Activated gamma-delta T cell treated with Interleukin-2 at 50 U/mL for 16 hours (primary cell): Measurements from ENCODE around the gene WDPCP.
"Not testable (repeated sequence)": the region's sequence is repeated elsewhere in the genome, so short reads cannot be mapped to it uniquely, and the experiment has no call there.

Experiments used
- DNase-seq: peaks from one replicate; pipeline ENCODE4 v3.0.0-alpha.2; 2020

Gene WDPCP

DNA sequence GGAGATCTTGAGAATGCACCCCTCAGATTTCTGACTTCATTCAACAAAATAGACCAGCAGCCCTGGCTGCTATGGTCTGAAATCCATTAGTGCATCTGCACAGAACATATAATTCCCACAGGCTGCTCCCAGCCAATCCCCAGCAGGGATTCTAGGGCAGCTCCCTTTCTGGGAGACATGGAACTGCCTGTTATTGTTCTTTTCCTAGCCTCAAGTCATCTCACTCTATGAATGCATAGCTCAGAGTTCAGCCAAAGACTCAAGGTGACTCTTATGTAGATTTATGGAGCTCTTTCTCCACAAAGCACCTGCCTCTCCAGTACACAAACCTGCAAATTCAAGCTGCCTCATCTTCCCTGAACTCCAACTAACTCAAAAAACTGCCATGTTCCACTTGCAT lies 241.9 kb downstream of the WDPCP start:
- DNase-seq, result no peak

- DNase-seq, result no peak
Observed at GRCh38 chr2:63345285-63345633, 243.0 kb downstream of the WDPCP start.

DNA sequence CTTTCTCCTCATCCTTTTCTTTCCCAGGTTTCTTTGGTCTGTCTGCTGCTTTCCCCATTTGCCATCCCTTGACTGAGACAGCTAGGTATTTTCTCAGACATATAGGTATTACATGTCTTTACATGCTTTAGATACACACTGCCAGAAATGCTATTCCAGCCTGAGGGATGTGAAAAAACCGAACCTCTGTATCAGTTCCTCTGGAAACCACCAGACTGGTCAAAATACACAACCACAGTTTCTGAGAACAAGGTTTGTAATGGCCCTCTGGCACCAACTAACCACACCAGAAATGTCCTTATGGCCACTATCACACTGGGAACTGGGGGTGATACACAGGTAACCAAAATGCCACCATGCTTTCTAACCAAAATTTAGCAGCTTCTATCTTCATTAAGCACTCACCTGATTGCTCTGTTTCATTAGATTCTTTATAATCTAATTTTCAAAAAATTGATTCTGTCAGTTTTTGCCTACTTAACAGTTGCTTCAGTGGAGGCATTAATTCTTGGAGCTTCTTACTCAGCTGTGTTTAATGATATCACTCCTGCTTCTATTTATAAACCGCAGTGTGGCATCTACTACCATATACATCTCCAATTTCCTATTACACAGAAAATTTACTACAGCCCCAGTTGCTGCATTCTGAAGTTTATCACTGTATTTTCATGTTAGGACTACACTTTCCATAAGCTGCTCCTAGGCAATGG lies 243.5 kb downstream of the WDPCP start:
- DNase-seq, result no peak

GRCh38 chr2:63343397-63344109 lies 244.7 kb downstream of the WDPCP start:
- DNase-seq, result no peak

DNA sequence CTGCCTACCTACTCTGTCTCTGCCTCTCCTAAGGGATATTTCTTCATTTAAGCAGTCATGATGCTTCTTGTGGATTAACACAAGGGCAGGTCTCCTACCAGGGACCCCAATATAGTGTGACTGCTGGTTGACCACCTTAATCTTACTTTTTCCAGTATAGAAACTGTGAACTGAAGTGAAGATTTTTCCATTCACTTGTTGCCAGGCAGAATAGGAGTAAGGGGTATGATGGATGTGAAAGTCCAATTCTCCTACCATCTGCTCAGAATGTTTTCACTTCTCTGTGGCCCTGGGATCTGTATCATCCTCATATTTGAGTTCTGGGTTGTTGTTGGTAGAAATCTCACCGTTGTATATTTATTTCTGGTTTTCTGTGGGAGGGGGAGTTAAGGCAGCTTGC lies 247.8 kb downstream of the WDPCP start:
- no peak for DNase-seq

DNA sequence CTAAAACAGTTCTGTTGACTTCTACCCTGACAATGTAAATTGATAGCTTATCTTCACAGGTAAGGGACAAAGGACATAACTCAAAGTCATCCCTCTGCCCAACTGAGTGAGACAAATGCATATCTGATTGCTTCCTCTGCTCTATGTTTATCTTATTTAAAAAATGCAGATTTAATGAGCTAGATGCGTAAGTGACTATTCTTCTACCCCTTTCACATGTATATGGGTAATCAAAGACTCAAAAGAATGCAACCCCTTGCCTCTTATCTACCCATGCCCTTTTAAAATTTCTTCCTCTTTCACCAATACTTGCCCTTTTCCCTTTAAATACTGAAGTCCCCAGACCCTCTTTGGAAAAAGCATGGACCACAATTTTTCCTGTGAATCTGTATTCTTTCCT lies 253.4 kb downstream of the WDPCP start:
- no peak for DNase-seq

- no peak for DNase-seq
Observed at GRCh38 chr2:63326473-63326872, 261.8 kb downstream of the WDPCP start.

DNA sequence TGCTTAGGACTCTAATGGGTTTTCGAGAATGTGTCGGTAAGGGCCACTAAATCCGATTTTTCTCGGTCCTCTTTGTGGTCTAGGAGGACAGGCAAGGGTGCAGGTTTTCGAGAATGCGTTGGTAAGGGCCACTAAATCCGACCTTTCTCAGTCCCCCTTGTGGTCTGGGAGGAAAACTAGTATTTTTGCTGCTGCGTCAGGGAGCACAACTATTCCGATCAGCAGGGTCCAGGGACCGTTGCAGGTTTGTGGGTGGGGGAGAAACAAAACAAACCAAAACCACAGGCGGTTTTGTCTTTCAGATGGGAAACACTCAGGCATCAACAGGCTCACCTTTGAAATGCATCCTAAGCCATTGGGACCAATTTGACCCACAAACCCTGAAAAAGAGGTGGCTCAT lies 264.6 kb downstream of the WDPCP start:
- not testable (repeated sequence) for DNase-seq

GRCh38 chr2:63321973-63322372 lies 266.3 kb downstream of the WDPCP start:
- DNase-seq, result not testable (repeated sequence)

DNA sequence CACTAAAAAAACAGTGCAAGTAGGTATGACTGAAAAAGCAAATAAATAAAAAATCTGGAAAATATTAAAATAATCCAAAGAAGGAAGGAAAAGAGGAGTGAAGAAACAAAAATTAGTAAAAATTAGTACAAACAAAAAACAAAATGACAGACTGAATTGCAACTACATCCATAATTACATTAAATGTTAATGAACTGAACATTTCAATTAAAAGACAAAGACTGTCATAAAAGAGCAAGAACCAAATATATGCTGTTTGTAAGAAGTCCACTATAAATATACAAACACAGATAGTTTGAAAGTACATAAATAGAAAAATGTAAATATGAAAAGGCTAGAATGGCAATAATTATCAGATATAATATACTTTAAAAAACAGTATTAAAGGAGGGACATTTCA lies 267.6 kb downstream of the WDPCP start:
- no peak for DNase-seq

GRCh38 chr2:63310614-63311013 lies 277.7 kb downstream of the WDPCP start:
- no peak for DNase-seq

GRCh38 chr2:63301481-63301880 lies 286.8 kb downstream of the WDPCP start:
- DNase-seq, result no peak

DNA sequence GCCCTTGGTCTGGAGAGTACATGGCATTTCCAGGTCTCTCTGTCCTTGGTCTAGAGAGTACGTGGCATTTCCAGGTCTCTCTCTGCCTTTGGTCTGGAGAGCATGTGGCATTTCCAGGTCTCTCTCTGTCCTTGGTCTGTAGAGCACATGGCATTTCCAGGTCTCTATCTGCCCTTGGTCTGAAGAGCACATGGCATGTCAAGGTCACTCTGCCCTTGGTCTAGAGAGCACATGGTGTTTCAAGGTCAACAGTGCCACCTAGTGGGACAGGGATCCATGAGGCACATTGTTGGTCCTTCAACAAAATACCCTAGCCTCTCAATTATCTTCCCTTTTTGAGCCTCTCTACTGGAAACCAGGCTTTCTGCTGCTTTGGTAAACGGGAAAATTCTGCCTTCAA lies 287.4 kb downstream of the WDPCP start:
- DNase-seq, result no peak

- no peak for DNase-seq
Observed at GRCh38 chr2:63287956-63288355, 300.3 kb downstream of the WDPCP start.

DNA sequence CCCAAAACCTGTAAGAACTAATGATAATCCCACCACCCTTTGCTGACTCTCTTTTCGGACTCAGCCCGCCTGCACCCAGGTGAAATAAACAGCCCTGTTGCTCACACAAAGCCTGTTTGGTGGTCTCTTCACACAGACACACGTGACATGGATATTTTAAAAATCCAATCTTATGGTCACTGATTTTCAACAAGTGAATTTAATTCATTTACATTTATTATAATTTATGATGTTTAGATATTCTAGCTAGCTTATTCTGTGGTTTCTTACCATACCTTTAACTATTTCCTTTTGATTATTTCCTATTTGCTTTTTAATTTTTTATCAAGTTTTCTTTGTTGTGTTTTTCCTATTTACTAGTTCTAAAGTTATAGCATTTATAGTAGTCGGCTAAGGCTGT lies 301.8 kb downstream of the WDPCP start:
- DNase-seq, result not testable (repeated sequence)

DNA sequence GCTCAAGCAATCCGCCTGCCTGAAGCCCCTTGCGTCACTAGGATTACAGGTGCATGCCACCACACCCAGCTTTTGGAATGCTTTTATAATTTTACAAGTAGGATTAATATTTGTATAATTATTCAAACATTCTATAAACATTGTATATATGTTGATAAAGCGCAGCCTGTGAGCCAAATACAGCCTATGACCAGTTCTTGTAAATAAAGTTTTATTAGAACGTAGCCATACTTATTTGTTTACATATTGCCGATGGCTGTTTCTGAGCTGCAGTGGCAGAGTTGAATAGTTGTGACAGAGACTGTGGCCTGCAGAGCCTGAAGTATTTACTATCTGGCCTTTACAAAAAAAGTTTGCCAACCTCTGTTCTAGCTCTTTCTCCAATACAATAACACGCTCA lies 305.0 kb downstream of the WDPCP start:
- no peak for DNase-seq

DNA sequence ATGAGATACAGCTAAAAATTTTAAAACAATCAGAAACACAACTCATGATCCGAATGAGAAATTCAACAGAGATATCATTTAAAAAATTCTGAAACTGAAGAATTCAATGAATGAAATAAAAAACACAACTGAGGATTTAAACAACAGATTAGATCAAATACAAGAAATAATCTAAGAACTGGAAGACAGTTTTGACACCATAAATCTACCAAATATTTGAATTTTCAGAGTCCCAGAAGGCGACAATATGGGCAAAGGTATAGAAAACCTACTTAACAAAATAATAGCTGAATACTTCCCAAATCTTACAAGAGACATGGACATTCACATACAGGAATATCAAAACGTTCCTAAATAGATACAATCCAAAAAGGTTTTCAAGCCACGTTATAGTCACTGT lies 315.7 kb downstream of the WDPCP start:
- no peak for DNase-seq

GRCh38 chr2:63270717-63271116 lies 317.6 kb downstream of the WDPCP start:
- no peak for DNase-seq

GRCh38 chr2:63268946-63269345 lies 319.3 kb downstream of the WDPCP start:
- DNase-seq, result no peak

GRCh38 chr2:63261137-63261621 lies 327.1 kb downstream of the WDPCP start:
- DNase-seq, result no peak

DNA sequence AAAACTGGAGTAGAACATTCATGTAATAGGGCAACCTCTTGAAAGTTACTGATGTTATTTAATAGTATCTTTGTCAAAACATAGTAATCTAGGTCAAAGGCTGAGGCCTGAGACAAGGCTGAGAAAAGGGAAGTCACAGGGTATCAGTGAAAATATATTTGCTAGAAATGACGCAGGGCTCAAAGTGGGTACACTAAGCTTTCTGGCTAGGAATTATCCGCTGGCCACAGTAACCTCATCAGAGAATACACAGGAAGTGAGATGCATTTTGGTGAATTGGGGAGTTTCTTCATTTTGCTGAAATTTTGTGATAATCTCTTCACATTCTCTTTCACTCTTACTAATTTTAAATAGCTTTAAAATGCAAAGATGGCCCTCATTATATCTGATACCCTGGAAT lies 330.8 kb downstream of the WDPCP start:
- DNase-seq, result no peak

DNA sequence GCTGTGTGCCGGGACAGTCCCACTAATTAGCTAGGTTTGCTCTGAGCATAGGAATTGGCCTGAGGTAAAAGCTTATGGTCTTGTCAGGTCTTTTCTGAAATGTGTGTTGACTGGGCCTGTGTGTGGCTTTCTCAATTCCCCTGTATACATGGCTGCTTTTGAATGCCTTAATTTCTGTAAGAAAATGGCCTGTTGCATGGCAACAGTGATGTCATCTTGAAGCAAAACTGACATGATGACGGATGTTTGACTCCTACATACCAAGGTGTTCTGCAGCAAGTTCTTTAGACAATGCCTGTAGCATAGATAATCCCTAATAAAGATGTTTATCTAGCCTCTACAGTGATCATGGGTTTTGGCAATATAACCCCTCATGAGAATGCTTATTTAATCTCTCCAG lies 339.1 kb downstream of the WDPCP start:
- no peak for DNase-seq

DNA sequence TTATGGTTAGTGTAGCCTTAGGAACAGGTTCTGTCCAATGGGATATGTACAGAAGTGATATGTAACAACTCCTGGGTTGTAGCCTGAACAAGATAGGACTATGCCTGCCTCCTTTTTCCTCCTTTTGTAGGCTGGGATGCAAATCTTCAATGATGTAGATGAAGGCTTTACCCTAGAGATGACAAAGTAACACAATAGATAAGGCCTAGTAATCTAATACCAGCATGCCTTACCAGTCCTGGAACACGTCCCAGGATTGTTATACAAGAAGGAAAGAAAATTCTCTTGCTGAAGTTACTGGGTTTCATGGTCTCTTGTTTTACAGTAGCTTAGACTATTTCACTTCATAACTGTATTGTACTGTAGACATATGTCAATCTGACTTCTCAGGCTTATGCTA lies 345.5 kb downstream of the WDPCP start:
- DNase-seq, result no peak

DNA sequence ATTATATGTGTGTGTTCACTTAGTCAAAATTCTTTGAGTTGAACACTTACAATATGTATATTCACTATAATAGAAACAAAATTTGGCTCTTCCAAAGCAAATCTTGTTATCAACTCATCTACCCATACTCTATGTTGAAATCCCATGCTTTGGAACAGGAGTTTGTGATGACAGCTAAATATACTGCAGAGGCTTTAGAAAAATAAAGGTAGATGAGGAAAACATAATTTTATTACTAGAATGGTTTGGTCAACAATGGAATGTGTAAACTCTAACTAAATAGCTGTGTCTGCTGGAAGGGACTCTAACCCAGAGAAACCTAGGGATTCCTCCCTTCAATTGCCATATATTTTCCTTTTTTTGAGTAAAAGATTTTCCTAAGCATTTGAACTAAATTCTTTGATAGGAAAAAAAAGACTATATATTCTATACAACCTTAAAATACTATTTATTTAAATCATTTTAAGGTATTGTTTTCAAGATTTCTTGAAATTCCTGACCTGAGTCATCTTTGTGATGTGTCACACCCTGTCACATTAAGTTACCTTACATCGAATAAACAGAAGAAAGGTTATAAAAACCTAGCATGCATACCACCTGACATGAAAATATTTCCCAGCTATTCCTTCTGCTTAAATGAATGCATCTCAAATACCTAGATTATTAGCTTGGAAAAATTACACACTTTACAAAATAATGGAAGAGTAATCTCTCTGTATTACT lies 362.2 kb downstream of the WDPCP start:
- DNase-seq, result no peak
